ENCODE results near the gene ITGB3BP.
"Not testable (repeated sequence)": the region's sequence is repeated elsewhere in the genome, so short reads cannot be mapped to it uniquely, and the experiment has no call there.

The ITGB3BP gene

DNA sequence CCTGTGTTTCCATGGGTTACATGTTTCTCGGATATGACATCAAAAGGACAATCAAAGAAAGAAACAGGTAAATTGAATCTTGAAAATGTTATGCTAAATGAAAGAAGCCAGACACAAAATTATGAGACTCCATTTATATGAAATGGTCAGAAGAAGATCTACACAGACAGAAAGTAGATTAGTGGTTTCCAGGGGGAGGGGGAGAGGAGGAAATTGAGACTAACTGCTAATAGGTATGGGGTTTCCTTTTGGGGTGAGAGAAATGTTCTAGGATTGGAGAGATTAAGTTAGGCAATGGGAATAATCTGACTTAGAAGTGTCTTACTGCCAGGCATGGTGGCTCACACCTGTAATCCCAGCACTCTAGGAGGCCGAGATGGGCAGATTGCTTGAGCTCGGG is 21.8 kb downstream of the ITGB3BP start:
- DNase-seq: no peak

DNA sequence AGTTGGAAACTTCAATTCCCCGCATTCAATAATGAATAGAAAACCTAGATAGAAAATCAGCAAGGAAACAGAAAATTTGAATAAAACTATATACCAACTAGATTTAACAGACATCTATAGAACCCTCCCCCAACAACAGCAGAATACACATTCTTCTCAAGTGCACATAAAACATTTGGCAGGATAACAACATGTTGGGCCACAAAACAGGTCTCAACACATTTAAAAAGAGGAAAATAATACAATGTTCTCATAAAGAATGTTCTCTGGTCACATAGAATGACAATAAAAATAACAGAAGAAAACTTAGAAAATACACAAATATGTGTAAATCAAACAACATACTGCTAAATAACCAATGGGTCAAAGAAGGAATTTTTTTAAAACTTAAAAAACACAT is 24.9 kb downstream of the ITGB3BP start:
- DNase-seq: no peak

DNA sequence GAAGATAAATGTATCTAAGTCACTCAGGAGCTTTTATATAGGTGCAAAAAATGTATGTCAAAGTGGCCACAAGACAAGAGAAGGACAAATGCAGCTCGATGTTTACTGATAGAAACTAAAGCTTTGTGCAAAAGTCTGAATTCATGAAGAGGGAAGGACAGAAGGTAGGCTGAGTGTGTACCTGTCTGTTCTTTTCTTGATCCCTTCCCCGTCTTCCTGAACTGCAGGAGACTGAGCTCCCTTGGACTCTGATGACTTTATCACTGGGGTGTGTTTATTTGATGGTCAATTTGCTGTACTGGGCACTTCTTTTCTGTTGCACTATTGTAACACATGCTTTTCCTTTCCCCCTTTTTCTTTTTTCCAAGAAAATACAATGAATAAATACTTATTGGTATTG is 25.4 kb downstream of the ITGB3BP start:
- no peak for DNase-seq

DNA sequence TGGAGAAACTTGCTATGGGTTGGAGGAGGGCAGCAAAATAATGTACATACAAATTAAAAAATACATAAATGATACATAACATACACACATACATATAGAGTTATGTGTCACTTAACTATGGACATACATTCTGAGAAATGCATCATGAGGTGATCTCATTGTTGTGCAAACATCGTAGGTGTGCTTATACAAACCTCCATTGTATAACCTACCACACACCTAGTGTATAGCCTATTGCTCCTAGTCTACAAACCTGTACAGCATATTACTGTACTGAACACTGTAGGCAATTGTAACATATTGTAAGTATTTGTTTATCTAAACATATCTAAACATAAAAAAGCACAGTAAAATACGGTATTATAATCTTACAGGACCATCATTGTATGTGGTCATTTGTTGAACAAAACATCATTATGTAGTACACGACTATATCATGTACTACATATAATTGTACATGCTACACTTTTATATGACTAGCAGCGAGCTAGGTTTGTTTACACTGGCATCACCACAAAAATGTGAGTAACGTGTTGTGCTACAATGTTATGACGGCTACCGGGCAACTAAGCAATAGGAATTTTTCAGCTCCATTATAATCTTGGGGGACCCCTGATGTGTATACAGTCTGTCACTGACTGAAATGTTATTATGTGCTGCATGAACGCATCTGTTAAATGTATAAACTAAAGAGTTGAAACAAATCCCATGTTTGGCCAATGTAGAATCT is 35.5 kb downstream of the ITGB3BP start:
- DNase-seq: no peak

DNA sequence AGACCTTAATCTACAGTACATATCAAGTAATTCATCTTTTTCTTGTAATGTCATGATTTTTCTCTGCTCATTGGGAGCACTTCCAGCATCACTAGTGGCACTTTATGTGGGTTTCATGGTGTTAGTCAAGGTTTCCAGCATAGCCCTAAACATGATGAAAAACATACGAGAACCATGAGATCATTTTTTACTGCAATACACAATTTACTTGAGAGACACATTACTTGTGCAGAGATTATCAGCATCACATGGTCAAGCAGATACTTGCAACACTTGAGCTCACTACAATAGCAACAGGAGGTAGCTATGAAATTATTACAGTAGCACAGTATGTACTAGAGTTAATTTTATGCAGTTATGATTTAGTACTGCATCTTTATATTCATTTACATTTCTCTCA is 36.4 kb downstream of the ITGB3BP start:
- DNase-seq: no peak

DNA sequence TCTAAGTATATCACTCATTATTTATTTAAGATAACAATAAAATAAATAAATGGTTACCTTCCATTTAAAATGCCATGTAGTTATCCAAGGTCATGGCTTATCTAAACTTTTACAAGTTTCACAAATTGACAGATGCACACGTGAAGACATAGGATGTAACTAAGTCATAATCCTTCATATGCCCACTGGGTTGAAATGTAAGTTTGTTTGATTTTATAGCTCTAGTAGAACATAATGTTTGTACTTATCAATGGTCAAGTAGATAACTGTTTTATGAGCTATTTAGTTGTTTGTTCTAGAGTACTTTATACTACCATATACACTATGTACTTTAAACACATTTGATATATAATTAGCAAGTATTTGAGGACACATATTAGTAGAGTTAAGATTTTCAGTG is 43.0 kb downstream of the ITGB3BP start:
- DNase-seq: no peak

DNA sequence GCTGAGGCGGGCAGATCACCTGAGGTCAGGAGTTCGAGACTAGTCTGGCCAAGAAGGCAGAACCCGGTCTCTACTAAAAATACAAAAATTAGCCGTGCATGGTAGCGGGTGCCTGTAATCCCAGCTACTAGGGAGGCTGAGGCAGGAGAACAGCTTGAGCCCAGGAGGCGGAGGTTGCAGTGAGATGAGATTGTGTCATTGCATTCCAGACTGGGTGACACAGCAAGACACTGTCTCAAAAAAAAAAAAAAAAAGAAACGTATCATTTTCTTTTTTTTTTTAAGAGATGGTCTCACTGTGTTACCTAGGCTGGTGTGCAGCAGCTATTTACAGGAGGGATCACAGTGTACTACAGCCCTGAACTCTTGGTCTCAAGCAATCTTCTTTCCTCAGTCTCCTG is 47.3 kb downstream of the ITGB3BP start:
- no peak for DNase-seq

DNA sequence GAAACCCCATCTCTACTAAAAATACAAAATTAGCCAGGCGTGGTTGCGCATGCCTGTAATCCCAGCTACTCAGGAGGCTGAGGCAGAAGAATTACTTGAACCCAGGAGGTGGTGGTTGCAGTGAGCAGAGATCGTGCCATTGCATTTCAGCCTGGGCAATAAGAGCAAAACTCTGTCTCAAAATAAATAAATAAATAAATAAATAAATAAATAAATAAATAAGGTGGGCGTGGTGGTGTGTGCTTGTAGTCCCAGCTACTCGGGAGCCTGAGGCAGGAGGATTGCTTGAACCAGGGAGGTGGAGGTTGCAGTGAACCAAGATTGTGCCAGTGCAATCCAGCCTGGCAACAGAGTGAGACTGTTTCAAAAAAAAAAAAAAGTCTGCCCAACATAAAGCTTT is 54.3 kb downstream of the ITGB3BP start:
- DNase-seq: not testable (repeated sequence)

DNA sequence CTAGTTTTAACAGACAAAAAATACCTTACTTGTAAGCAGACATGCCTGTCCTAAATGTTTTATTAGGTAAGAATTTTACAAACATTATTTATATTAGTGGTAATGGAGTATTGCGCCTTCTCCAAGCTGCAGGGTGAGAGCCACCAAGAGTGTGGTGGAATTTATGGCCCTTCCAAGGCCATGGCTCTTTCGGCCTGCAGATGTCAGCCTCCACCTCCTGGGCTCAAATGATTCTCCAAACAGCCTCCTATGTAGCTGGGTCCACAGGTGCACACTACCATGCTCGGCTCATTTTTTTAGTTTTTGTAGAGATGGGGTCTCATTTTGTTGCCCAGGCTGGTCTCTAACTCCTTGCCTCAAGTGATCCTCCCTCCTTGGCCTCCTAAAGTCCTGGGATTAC is 56.3 kb downstream of the ITGB3BP start:
- no peak for DNase-seq

DNA sequence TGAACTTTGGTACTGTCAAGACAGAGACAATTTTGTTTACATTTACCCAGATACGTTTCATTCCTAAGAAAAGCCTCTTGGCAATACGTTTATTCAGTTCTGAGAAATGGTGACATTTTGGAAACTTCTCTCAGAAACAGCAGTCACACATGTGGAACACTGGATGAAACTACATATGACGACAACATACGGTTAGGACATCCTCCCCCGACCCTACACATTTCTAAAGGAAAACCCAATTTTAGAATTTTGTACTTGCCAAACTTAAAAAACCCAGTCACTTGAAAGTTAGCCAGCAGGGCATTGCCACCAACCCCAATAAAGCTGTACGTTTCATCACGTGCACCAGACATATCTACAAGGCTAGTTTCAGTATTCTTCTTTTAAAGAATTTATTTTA is 56.8 kb downstream of the ITGB3BP start:
- DNase-seq: no peak

DNA sequence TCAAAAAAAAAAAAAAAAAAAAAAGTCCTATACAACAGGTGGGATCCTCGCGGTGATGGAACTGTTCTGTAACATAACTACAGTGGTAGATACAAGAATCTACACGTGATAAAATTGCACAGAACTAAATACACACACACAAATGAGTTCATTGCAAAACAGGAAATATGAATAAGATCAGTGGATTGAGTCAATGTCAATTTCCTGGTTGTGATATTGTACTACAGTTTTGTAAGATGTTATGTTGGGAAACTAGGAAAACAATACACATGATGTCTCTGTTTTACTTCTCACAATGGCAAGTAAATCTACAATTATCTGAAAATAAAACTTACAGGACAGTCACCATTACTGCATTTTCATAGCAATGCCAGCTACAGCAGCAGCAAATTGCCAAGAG is 59.8 kb downstream of the ITGB3BP start:
- no peak for DNase-seq

DNA sequence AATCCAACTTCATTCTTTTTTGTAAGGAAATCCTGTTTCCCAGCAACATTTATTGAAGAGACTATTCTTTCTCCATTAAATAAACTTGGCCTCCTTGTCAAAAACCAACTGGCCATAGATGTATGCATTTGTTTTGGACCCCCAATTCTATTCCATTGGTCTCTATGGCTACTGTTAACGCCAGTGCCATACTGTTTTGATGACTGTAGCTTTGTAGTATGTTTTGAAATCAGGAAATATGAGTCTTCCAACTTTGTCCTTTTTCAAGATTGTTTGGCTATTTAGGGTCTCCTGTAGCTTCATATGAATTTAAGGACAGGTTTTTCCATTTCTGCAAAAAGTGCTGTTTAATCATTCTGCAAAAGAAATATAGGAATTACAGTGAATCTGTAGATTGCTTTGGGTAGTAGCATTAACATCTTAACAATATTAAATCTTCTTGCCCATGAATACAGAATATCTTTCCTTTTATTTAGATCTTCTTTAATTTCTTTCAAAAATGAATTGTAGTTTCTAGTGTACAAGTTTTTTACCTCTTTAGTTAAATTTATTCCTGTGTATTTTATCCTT is 61.3 kb downstream of the ITGB3BP start:
- no peak for DNase-seq

DNA sequence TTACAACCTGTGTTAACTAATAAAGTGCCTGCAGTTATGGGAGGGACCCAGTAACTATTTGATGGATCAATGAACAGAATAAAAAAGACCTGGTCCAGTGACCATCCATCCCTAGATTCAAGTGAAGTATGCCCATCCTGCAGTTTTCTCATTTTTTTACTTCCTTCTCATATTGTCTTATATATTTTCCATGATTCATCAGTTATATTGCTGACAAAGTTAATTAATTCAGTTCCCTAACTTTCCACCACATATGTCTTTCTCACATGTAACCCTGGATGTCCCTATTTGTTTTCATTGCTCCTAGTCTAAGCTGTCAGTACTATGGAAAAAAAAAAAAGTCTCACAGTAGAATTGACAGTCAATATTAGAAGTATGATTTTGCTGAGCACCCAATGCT is 64.3 kb downstream of the ITGB3BP start:
- no peak for DNase-seq

DNA sequence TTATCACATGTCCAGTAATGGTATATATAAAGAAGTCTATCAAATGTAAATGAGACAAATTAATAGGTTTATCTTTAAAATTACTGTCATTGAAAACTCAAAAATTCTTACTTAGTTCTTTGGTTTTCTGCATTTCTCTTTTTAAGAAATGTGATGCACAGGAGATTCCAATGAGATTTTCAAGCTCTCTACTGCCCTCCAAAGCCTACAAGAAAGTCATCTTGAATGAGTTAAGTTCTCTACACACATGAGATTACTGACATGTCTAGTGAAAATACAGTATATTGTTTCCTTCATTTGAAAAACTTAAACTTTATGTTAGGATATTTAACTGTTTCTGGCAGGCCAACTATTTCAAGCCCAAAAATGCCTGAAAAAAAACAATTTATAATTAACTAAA is 68.8 kb downstream of the ITGB3BP start:
- no peak for DNase-seq

DNA sequence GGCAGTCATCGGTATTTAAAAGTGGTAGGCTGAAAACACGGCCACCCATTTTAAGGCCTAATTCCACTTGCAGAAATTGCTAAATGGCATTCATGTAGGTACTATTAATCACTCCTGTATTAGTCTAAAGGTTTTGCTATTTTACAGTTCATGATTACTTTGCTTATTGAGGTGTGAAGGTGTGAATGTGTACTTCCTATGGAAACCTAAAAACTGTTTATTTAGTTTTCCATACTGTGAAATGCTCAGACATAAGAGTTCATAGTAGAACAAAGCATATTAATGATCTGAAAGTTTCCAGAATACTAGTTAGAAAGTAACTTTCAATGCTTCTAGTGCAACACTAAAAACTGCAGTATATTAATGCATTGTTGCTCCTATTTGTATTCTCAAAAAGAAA is 69.8 kb downstream of the ITGB3BP start:
- no peak for DNase-seq

DNA sequence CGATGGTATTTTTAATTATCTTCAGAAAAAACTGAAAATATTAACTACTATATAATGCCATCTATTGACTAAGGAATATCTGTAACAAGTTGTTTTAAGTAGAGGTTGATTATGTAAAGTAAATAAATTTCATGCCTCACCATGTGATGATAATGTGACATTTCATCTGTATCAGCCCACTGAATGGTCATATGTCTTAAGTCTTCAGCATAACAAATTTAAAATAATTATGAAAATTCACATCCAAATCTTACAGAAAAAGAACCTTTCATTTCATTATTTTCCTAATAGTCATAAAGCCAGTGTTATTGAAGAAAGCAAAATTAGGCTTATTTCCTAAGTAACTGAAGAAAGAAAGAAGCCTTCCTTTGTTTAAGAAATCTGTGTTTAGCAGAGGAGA is 72.6 kb downstream of the ITGB3BP start:
- no peak for DNase-seq

DNA sequence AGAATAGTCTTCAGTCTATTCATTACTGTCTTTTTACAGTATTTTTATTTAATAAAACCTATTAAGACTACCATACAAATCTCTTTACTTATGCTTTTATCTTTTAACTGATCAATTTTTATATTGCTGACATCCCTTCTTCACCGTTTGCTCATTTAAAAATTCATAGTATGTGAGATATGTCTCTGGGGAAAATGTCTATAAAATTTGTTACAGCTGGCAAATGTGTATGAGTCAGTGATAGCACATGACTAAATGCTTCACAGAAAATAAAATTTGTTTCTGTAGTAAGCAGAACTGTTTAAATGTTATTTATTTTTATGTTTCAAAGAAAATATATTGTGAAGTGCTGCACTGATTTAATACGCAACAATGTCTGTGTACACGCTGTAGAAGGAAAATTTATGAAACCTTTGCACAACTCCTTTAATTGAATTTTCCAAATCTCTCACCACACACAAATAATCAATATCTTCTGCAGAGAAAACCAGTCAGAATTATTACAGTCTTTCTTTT is 74.2 kb downstream of the ITGB3BP start:
- no peak for DNase-seq

DNA sequence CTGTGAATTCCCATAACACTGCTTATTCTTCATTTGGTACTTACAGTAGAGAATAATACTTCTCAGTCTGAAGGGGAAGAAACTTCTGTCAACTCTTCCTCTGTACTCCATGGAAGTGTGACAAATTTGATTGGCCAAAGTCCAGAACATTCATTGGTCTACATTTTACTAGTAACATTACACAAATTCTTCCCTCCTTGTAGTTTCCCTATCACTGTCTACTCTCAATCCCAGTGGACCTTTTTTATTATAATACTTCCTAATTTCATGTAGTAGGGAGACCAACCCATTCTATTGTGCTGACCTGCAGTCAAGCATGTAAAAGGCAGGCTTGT is 80.9 kb downstream of the ITGB3BP start:
- DNase-seq: no peak

DNA sequence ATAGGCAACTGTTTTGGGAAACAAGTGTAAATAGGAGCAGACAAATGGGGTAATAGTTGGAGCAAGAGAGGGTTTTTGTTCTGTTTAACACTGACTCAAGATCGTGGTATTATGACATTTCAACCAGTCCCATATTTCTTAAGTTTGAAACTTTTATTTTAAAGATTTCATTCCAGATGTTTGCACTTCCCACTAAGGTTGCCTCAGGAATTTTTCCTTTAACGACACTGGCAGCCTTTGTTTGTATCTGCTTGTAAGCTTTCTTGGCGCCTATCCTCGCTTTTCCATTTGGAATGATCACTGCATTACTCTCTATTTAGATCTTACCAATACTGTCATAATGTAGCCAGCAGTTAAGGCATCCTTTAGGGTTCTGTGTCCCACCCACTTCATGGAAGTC is 87.9 kb downstream of the ITGB3BP start:
- DNase-seq: no peak

DNA sequence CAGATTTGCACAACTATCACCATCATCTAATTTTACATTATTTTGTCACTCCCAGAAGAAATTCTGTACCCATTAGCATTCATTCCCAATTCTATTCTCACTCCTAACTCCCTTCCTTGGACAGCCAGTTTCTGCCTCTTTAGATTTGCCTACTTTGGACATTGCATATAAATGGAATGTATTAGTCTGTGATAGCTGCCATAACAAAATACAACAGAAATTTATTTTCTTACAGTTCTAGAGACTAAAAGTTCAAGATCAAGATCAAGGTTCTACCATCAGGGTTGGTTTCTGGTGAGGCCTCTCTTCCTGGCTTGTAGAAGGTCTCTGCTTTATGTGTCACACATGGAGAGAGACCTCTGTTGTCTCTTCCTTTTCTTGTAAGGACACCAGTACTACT is 93.7 kb downstream of the ITGB3BP start:
- no peak for DNase-seq

DNA sequence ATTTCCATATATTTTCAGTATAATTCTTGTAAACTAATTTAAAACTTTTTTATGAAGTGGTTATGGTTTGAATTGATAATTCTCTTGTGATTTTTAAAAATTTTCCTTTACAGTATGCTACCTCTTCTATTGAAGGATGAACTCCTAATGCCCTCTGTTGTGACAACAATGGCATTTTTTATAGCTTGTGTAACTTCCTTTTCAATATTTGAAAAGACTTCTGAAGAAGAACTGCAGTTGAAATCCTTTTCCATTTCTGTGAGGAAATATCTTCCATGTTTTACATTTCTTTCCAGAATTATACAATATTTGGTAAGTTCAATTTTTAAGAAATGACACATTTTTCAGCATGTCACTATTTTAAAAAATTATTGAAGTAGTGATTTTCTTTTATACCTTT is 94.2 kb downstream of the ITGB3BP start:
- no peak for DNase-seq

DNA sequence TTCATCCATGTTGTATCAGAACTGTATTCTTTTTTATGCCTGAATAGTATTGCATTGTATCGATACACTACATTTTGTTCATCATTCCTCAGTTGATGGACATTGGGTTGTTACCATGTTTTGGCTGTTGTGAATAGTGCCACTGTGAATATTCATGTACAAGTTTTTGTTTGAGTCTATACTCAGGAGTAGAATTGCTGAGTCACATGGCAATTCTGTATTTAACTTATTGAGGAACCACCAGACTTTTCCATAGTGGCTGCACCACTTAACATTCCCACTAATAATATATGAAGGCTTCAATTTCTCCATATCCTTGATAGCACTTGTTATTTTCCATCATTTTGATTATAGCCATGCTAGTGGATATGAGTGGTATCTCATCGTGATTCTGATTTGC is 99.4 kb downstream of the ITGB3BP start:
- DNase-seq: no peak

DNA sequence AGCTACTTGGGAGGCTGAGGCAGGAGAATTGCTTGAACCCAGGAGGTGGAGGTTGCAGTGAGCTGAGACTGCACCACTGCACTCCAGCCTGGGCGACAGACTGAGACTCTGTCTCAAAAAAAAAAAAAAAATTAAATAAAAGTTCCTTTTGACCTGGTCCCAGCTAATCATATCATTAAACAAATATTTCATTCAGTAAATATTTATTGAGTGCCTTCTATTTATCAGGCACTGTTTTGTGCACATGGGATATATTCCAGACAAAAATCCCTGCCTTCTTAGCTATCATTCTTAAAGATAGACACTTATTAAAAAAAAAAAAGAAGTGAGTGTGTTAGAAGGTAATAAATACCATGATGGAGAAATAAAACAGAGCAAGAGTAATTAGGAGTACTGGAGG is 102.3 kb downstream of the ITGB3BP start:
- DNase-seq: not testable (repeated sequence)

DNA sequence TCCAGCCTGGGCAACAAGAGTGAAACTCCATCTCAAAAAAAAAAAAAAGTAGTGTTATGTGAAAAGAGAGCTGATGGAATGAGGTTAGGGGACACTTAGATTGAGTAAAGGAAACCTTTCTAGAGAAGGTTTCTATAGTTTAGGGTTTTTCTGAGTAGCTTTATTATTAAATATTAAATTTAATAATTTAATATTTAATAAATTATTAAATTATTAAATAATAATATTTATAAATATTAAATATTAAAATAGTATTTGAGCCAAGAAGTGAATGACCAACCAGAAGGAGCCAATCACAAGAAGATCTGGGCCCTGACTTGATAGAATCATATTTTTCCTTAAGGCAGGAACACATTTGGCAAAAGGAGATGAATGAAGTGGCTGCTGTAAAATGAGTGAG is 104.9 kb downstream of the ITGB3BP start:
- no peak for DNase-seq

DNA sequence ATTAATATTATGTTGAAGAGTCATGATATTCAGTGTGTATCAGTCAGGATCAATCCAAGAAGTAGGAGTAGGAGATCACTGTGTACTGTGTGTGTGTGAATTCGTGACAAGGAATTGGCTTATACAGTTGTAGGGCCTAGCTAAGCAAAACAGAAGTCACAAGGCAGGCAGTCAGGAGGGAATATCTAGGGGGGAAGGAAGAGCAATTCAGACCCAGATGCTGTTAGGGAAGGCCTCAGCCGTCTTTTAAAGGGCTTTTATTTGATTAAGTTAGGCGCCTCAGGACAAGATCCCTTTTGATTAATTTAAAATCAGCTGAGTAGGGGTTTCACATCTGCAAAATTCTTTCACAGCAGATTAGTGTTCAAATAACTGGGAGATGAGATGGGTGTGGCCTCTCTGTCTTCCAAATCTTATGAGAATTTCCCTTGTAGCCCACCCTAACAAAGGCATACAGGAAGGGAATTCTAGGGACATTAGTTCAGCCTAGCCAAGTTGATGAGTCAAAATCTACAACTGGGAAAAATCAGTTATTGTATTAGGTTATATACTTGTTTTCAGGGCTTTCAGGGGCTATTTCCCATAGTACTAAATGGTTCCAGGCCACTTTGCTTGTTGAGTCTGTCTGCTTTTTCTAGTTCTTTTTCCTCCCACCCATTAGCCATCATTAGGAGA is 108.2 kb downstream of the ITGB3BP start:
- DNase-seq: no peak
